Measurements from ENCODE around the gene PYY.

DNA sequence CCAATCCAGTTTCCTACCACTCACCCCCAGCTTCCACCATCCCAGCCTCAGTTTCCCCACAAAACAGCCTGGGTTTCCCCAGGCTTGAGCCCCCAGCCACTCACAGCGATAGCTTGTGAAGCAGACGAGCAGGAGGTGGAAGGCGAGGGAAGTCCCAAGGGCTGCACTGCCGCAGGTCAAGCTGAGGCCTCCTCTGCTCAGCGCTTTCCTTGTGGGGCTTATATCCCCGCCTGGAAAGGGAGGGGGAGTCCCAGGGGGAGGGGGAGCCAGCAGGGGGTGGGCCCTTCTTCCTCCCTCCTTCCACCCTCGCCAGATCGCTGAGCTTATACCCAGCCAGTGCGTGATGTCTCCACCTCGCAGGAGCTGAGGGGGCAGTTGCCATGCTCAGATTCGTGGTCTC is at the start of gene PYY:
- no peak for TF ChIP-seq POLR2A (IDR thresholded peaks at IDR 0.05)
- no peak for TF ChIP-seq POLR2AphosphoS5 (IDR thresholded peaks at IDR 0.05)
- no peak for TF ChIP-seq CTCF (IDR thresholded peaks at IDR 0.05)
- TF ChIP-seq EP300 (IDR thresholded peaks at IDR 0.05), result no peak

Data from suprapubic skin (tissue), 4 donors.